Glutamatergic neuron (in vitro differentiated cells): ENCODE measurements around the gene XAGE1A. TPM values are rescaled to one million over a fixed set of nuclear protein-coding genes. Genes with fewer than 3 reads are reported as not detected.
"Not testable (repeated sequence)": the region's sequence is repeated elsewhere in the genome, so short reads cannot be mapped to it uniquely, and the experiment has no call there.

ENCODE experiments used
- DNase-seq: peaks from one replicate; pipeline ENCODE4 v3.0.0; 2022
- H3K27ac Mint-ChIP-seq: one replicate; pipeline ENCODE4 v1.8.0; 2020; ENCODE audit warnings: mild to moderate bottlenecking, mixed read lengths, inconsistent platforms; ENCODE audit not compliant: unreplicated experiment
- H3K27me3 Mint-ChIP-seq: one replicate; pipeline ENCODE4 v1.8.0; 2020; ENCODE audit warnings: mild to moderate bottlenecking, moderate library complexity, mixed read lengths, inconsistent platforms; ENCODE audit not compliant: unreplicated experiment
- H3K36me3 Mint-ChIP-seq: one replicate; pipeline ENCODE4 v1.8.0; 2020; ENCODE audit warnings: mild to moderate bottlenecking, mixed read lengths, inconsistent platforms; ENCODE audit not compliant: unreplicated experiment
- H3K4me1 Mint-ChIP-seq: one replicate; pipeline ENCODE4 v1.8.0; 2020; ENCODE audit warnings: mild to moderate bottlenecking, low read depth, mixed read lengths, inconsistent platforms; ENCODE audit not compliant: unreplicated experiment
- H3K4me3 Mint-ChIP-seq: one replicate; pipeline ENCODE4 v1.8.0; 2020; ENCODE audit warnings: mild to moderate bottlenecking, mixed read lengths, inconsistent platforms; ENCODE audit not compliant: unreplicated experiment
- H3K9me3 Mint-ChIP-seq: one replicate; pipeline ENCODE4 v1.8.0; 2020; ENCODE audit warnings: mild to moderate bottlenecking, moderate library complexity, mixed read lengths, inconsistent platforms; ENCODE audit not compliant: unreplicated experiment
- total RNA-seq: library from RNA; stranded (reverse); fragmentation: NEBNext Ultra II Directional; extraction: Animal tissue kit (Norgen Biotek cat#: 25700); gene quantifications from one replicate; pipeline ENCODE4 v1.2.1, GENCODE V29; 2021; ENCODE audit not compliant: unreplicated experiment
- TF ChIP-seq, protein P1 (sequence below): fragments of 200-600 bp; sonication (generic); IDR thresholded peaks from one replicate; pipeline ENCODE4 v1.5.0; 2021; ENCODE audit not compliant: partially characterized antibody, unreplicated experiment

Gene XAGE1A
- total RNA-seq, 1 donor from 2014 or later = not detected

DNA sequence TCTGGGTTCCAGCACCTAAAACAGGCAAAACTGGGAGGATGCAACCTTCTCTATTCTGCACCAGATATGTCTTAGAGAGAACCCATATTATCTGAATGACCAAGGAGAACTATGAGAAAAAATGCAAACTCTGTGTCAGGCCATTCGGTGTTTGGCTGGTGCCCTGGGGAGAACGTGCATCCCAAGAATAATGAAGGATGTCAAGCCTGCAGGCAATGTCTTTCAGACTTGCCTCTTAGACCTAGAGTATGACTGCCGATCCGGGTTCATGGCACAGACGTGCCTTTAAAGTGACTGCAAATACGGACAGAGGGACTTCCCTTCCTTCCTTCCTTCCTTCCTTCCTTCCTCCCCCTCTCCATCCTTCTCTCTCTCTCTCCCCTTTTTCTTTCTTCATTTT lies 14.3 kb downstream of the XAGE1A start:
- no peaks in the 10 kb centered on the region for H3K9me3 Mint-ChIP-seq
- H3K4me3 Mint-ChIP-seq = no peak overlapping the region
- H3K27ac Mint-ChIP-seq = no peak overlapping the region
- H3K27me3 Mint-ChIP-seq = peaks cover 3% of the 10 kb centered on the region
- no peaks in the 10 kb centered on the region for H3K4me1 Mint-ChIP-seq
- H3K36me3 Mint-ChIP-seq = no peaks in the 10 kb centered on the region
- no peak for DNase-seq
- TF ChIP-seq, protein P1, sequence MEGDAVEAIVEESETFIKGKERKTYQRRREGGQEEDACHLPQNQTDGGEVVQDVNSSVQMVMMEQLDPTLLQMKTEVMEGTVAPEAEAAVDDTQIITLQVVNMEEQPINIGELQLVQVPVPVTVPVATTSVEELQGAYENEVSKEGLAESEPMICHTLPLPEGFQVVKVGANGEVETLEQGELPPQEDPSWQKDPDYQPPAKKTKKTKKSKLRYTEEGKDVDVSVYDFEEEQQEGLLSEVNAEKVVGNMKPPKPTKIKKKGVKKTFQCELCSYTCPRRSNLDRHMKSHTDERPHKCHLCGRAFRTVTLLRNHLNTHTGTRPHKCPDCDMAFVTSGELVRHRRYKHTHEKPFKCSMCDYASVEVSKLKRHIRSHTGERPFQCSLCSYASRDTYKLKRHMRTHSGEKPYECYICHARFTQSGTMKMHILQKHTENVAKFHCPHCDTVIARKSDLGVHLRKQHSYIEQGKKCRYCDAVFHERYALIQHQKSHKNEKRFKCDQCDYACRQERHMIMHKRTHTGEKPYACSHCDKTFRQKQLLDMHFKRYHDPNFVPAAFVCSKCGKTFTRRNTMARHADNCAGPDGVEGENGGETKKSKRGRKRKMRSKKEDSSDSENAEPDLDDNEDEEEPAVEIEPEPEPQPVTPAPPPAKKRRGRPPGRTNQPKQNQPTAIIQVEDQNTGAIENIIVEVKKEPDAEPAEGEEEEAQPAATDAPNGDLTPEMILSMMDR = no peak

DNA sequence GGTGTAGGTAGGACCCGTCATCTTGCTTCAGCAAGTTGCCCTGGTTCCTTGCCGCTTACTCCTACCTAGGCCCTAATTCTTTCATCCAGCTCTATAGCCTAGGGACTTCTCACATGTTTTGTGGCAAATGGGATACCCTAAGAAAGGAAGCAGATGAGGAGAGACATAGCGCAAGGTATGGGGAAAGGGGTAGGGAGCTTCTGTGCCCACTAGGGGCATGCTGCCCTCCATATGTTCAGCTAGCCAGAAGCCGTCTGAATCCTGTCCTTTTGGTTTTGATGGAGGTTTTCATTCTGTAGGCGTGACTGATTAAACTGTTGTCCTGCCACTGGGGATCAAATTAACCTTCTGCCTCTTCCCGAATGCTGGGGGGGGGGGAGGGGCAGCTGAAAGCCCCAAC lies 15.5 kb downstream of the XAGE1A start:
- not testable (repeated sequence) for H3K4me3 Mint-ChIP-seq, DNase-seq, H3K36me3 Mint-ChIP-seq, H3K9me3 Mint-ChIP-seq, H3K27ac Mint-ChIP-seq, H3K4me1 Mint-ChIP-seq, H3K27me3 Mint-ChIP-seq

DNA sequence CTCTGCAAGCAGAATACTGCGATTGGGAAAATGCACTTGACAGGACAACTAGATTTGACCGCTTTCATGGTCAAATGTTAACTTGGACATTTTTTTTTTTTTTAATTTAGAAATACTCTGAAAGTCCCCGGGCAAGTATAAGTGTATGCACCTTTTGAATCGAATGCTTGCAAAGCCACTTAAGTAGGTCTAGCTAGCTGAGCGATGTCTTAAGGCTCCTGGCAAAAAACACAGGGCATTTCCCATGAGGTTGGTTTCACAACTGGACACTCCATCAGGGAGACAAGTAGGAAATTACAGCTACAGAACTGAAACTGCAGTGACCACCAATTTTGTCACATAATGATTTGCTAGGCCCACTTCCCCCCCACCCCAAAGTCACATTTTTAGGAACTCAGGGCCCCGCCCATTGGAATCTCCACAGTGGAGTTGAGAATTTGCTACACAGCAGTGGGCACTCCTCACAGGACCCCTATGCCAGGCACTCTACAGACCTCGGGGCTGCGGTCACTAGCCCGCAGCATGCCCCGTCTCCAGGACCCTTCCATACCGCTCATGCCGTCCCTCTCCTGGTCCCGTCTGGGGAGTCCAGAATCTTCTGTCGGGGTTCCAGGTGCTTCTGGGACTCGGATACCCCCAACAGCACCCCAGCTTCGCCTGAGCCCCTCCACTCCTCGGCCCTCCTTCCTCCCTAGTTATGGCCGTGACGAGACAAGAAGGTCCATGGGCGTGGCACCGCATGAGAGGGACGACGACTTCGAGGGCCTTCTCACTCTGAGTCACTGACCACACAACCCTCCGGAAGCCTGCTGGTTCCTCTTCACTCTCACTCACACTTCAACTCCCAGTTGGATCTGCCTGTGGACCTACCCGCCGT lies 20.7 kb downstream of the XAGE1A start:
- not testable (repeated sequence) for H3K36me3 Mint-ChIP-seq, H3K9me3 Mint-ChIP-seq, DNase-seq, H3K4me1 Mint-ChIP-seq, H3K4me3 Mint-ChIP-seq, H3K27ac Mint-ChIP-seq, H3K27me3 Mint-ChIP-seq

DNA sequence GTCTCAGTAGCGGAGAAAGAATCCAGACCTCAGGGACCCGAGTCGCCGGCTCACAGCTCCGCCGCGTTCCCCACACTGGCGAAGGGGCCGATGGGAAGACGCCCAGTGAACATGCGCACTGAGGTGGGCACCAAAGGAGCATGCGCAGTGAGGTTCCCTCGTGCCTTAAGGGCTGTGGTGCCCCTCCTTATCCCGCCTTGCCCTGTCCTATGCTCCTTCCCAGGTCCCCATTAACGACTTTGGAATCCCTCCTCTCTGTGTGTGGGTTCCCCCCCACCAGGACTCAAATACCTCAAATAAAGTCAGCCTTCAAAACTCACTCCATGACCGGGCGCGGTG lies 21.3 kb downstream of the XAGE1A start, which contains the start of gene XAGE1B:
TSS of gene XAGE1B (minus strand) at position 77 of the 339 bp plus-strand sequence. CDS start 1,536 bp downstream, outside the sequence.
- DNase-seq, H3K36me3 Mint-ChIP-seq, H3K9me3 Mint-ChIP-seq, H3K27me3 Mint-ChIP-seq, H3K4me1 Mint-ChIP-seq, H3K4me3 Mint-ChIP-seq, H3K27ac Mint-ChIP-seq: not testable (repeated sequence)

DNA sequence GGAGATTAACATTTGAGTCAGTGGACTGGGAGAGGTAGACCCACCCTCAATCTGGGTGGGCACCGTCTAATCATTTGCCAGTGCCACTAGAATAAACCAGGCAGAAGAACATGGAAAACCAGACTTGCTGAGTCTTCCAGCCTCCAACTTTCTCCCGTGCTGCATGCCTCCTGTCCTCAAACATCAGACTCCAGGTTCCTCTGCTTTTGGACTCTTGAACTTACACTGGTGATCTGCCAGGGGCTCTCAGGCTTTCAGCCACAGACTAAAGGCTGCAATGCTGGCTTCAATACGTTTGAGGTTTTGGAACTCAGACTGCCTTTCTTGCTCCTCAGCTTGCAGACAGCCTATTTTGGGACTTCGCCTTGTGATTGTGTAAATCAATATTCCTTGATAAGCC lies 45.4 kb downstream of the XAGE1A start:
- DNase-seq, H3K4me1 Mint-ChIP-seq, H3K27me3 Mint-ChIP-seq, H3K27ac Mint-ChIP-seq, H3K36me3 Mint-ChIP-seq, H3K9me3 Mint-ChIP-seq, H3K4me3 Mint-ChIP-seq: not testable (repeated sequence)

DNA sequence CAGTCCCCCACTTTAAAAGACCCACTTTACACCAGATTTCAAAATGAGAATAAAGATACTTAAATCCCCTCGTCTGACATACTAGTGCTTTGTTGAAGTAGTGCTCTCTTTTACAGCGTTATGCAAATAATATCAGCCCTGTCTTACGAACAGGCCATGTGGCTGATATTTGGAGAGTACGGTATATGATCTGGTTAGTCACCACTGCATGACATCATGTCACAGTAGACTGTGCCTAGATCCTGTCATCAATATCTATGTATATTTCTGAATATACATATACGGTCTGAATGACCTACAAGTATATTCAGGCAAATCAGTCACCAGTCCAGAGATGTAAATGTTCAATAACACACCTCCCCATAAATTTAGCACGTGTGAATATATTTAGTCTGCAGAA lies 46.7 kb downstream of the XAGE1A start:
- DNase-seq = no peak
- H3K4me3 Mint-ChIP-seq = no peak overlapping the region
- H3K27ac Mint-ChIP-seq = no peak overlapping the region
- H3K27me3 Mint-ChIP-seq = no peaks in the 10 kb centered on the region
- TF ChIP-seq, protein P1 = no peak
- H3K36me3 Mint-ChIP-seq = no peaks in the 10 kb centered on the region
- peaks cover 2% of the 10 kb centered on the region for H3K9me3 Mint-ChIP-seq
- H3K4me1 Mint-ChIP-seq = no peaks in the 10 kb centered on the region

DNA sequence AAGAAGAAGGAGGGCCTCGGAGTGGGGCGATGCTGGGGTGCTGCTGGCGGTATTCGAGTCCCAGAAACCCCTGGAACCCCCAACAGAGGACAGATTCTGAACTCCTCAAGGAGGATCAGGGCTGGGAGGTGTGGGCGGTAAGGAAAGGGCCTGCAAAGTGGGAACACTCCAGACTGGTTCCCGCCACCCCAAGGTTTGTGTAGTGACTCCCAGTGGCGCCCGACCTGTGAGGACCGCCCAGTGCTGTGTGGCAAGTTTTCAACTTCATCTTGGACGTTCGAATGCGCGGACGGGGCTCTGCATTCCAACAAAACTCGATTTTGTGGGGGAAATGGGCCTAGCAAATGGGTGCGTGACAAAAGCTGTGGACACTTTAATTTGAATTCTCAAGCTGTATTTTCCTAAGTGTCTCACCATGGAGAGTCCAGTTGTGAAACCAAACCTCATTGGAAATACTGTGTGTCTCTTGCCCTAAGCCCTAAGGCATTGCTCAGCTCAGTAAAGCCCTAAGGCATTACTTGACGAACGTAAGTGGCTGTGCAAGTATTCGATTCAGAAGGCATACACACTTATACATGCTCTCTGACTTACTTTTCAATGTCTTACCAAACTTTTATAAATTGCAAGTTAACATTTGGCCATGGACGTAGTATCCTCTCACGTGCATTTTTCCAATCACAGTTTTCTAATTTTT lies 48.7 kb downstream of the XAGE1A start:
- Mint-ChIP-seq H3K36me3 (no peaks in the 10 kb centered on the region), H3K27ac (no peak overlapping the region), H3K27me3 (no peaks in the 10 kb centered on the region), H3K9me3 (peaks cover 2% of the 10 kb centered on the region), H3K4me3 (no peak overlapping the region), H3K4me1 (no peaks in the 10 kb centered on the region)
- DNase-seq = no peak
- TF ChIP-seq, protein P1 = no peak

DNA sequence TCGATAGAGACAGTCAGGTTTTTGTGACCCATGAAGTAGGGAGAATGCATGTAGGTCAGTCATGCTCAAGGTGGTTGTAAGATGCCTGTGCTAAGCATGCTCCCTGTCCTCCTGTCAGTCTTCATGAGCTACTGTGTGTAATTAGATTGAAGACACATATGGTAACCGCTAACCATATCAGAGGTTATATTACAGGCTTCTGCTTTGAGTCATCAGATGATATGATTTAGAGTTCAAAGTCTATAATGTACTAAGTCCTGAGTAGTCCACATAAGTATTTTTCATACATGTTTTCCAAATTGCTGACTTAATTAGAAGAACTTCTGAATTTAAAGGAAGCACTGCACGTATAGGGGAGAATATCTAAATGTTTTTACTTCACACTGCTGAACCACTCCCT lies 53.2 kb downstream of the XAGE1A start:
- H3K27ac Mint-ChIP-seq, H3K9me3 Mint-ChIP-seq, H3K4me1 Mint-ChIP-seq, H3K36me3 Mint-ChIP-seq, DNase-seq, H3K27me3 Mint-ChIP-seq, H3K4me3 Mint-ChIP-seq: not testable (repeated sequence)
